GM21737 (cell line): ENCODE measurements around the gene CCL24.
"Not testable (repeated sequence)": the region's sequence is repeated elsewhere in the genome, so short reads cannot be mapped to it uniquely, and the experiment has no call there.

Source experiments
- ATAC-seq: cut with Tn5 transposase; IDR thresholded peaks from one replicate; pipeline ENCODE4 v1.9.1; 2021; ENCODE audit warnings: mild to moderate bottlenecking, moderate library complexity; ENCODE audit not compliant: unreplicated experiment

The CCL24 gene

GRCh38 chr7:75820688-75821087, 7.1 kb upstream of the CCL24 start:
- ATAC-seq, result no peak

DNA sequence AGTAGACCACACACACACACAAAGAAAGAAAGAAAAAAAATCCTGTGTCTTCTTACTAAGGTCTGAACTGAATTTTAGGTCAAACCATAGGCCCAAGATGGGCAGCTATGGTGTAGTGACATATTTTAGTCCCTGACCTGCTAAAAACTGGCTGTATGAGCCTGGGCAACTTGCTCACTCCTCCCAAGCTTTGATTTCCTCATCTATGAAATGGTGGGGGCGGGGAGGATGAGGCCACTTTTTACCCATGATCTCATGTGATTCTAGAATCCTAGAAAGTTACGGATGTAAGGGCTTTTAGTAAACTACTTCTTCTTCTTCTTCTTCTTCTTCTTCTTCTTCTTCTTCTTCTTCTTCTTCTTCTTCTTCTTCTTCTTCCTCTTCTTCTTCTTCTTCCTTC, 6.1 kb upstream of the CCL24 start:
- no peak for ATAC-seq

DNA sequence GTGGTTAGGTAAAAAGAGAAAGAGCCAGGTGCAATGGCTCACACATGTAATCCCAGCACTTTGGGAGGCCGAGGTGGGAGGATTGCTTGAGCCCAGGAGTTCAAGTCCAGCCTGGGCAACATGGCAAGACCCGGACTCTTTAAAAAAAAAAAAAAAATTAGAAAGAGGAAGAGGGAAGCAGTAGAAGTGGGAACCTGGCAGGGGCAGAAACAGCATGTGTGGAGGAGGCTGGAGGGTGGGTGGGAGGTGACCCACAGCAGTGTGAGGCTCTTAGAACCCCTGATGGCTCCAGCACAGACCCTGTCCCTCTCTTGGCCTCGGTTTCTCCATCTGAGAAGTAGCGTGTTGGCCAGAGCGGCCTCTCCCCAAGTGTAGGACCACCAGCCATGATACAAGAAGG, 4.9 kb upstream of the CCL24 start:
- ATAC-seq, result no peak

DNA sequence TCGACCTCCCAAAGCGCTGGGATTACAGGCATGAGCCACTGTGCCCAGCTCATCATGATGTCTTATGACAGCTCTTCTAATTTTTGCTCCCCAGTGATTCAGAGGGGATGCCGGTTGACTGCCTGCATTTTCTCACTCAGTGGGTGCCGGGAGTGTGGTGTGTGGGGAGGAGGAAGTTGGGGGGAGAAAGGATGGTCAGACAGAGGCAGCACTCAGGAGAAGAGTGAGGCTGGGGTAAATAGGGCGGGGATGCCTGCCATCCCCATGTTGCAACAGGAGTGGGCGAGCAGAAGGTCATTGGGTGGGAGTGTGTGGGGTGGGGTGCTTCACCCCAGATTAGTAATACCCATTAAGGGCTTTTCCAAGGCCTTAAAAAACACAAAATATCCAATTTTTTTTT, 3.5 kb upstream of the CCL24 start:
- ATAC-seq, result no peak

- no peak for ATAC-seq
Observed at GRCh38 chr7:75815418-75816064, 1.9 kb upstream of the CCL24 start.

GRCh38 chr7:75814407-75814947, 871 bp upstream of the CCL24 start:
- ATAC-seq, result no peak

DNA sequence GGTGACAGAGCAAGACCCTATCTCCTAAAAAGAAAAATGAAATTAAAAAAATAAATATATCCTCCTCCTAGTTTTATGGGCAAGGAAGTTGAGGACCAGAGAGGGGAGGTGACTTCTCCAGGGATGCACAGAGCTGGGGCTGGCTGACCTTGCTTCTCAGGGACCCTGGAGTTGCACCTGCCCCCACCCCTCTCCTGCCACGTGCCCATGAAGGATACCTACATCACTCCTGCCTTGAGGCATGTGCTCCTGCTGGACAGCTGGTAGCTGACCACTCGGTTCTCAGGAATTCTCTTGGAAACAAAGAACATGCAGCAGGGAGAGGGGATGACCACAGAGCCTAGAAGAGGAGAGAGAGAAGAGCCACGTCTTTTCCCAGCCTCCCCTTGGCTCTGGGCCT, 522 bp downstream of the CCL24 start:
- ATAC-seq, result no peak

DNA sequence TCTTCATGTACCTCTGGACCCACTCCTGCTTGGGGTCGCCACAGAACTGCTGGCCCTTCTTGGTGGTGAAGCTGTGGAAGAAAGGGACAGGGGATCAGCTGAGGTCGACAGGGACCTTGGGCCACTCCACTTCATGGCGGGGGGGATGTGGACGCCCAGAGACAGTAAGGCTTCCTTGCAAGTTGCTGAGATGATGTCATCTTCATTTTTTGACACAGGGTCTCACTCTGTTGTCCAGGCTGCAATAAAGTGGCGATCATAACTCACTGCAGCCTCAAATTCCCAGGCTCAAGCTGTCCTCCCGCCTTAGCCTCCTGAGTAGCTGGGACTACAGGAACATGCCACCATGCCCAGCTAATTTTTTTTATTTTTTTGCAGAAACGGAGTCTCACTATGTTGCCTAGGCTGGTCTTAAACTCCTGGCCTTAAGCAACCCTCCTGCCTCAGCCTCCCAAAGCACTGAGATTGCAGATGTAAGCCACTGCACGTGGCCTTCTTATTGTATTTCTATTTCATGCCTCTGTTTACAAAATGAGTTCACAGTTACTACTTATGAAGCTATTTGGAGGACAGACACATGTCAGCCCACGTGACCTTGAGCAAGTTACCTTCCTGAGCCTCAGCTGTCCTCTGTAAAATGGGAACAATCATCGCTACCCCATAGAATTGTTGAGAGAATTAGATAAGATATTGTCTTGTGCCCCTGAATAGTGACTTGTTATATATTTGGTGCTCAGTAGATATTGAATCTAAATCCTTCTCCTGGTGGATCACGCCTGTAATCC, 1.5 kb downstream of the CCL24 start:
- no peak for ATAC-seq

DNA sequence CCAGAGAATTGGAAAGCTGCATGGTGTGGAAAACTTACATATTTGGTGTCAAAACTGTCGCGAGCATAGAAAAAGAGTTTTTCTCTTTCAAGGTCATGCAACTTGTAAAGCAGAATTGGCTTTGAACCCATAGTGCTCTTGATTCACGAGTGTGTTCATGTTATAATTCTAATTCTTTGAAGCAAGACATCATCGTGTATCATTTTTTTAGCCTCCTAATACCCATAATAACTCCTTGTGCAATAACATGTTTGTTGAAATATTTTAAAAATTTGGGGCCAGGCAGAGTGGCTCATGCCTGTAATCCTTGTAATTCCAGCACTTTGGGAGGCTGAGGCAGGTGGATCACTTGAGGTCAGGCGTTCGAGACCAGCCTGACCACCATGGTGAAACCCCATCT, 4.2 kb downstream of the CCL24 start:
- no peak for ATAC-seq

- ATAC-seq, result no peak
Observed at GRCh38 chr7:75808106-75808505, 5.5 kb downstream of the CCL24 start.

- ATAC-seq, result no peak
Observed at GRCh38 chr7:75807452-75807851, 6.2 kb downstream of the CCL24 start.

- ATAC-seq, result no peak
Observed at GRCh38 chr7:75806560-75807307, 6.9 kb downstream of the CCL24 start.

GRCh38 chr7:75804705-75805104, 8.9 kb downstream of the CCL24 start:
- no peak for ATAC-seq

- ATAC-seq, result no peak
Observed at GRCh38 chr7:75804004-75804403, 9.6 kb downstream of the CCL24 start.

DNA sequence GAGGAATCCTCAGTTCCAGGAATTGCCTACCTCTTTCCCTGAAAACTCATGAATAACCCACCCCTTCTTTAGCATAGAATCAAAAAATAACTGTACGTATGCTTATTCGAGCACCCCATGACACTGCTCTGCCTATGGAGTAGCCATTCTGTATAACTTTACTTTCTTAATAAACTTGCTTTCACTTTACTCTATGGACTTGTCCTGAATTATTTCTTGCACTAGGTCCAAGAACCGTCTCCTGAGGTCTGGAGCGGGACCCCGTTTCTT, 11.1 kb downstream of the CCL24 start:
- ATAC-seq, result no peak

GRCh38 chr7:75798770-75799169, 14.8 kb downstream of the CCL24 start:
- ATAC-seq, result no peak

DNA sequence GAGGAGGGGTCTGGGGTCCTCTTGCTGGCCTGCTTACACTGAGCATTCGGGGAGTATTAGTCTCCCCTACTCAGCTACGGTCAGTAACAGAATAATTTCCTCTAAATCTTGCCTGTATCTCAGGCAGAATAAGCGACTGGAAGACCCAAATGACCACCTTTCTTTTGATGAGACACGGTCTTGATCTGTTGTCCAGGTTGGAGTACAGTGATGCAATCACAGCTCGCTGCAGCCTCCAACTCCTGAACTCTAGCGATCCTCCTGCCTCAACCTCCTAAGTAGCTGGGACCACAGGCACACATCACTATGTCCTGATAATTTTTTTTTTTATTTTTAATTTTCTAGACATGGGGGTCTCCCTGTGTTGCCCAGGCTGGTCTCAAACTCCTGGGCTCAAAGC, 17.2 kb downstream of the CCL24 start:
- no peak for ATAC-seq

DNA sequence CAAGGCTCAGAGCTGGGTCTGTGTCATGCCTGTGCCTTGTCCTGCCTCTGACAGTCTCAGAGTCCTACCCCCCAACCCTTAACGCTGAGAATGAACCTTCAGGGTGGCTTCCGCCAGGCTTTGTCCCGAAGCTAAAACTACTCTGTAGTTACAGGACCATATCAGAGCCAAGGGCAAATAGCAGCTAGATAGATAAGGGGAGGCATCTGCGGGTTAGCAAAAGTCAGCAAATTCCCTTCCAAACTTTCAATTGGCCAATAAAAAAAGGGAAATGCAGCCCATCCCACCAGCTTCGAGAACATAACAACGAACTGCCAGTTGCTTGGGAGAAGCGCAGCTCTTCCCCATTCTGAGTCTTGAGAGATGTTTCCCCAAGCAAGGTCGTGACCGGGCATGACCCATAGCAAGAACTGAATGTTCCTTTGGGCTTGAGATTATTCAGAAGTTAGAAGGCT, 17.7 kb downstream of the CCL24 start:
- no peak for ATAC-seq

- no peak for ATAC-seq
Observed at GRCh38 chr7:75793676-75794075, 19.9 kb downstream of the CCL24 start.

GRCh38 chr7:75792567-75792966, 21.0 kb downstream of the CCL24 start:
- not testable (repeated sequence) for ATAC-seq

- ATAC-seq, result no peak
Observed at GRCh38 chr7:75789361-75789924, 24.2 kb downstream of the CCL24 start.
